Stimulated activated CD4-positive, alpha-beta T cell treated with anti-CD3 and anti-CD28 coated beads, Interleukin-1b, Interleukin-23, amount 100 ng/mL, for 24 hours (primary cell): ENCODE results near the gene CHPF.

Source experiments
- DNase-seq, 4 experiments: peaks; one replicate each; pipeline ENCODE4 v3.0.0-alpha.2; 2020; ENCODE audit warnings: low read depth in 4 of 4, low spot score in 1 of 4

CHPF gene

GRCh38 chr2:219514836-219515235, 28.8 kb downstream of the CHPF start:
- DNase-seq = no peak

- no peak for DNase-seq
These were observed 29.3 kb downstream of the CHPF start, which contains the start of gene ASIC4 for GRCh38 chr2:219514196-219514761. Gene ASIC4, plus strand, starts transcription at chr2:219514482. Its CDS starts 243 bp downstream, at chr2:219514725.

GRCh38 chr2:219513787-219514186, 29.8 kb downstream of the CHPF start:
- DNase-seq = no peak

GRCh38 chr2:219512524-219513216, 30.9 kb downstream of the CHPF start:
- no peak for DNase-seq

- DNase-seq = no peak
These were observed 31.9 kb downstream of the CHPF start for GRCh38 chr2:219511547-219512325.

- no peak for DNase-seq
These were observed 33.0 kb downstream of the CHPF start for GRCh38 chr2:219510512-219511135.

GRCh38 chr2:219509780-219510511, 33.7 kb downstream of the CHPF start:
- DNase-seq = peak in 2 of 4 experiments; percentile 36 to 39

GRCh38 chr2:219508971-219509779, 34.4 kb downstream of the CHPF start:
- DNase-seq = no peak

GRCh38 chr2:219508444-219508734, 35.2 kb downstream of the CHPF start:
- DNase-seq = no peak

GRCh38 chr2:219507581-219508443, 35.8 kb downstream of the CHPF start:
- no peak for DNase-seq

- no peak for DNase-seq
These were observed 36.6 kb downstream of the CHPF start for GRCh38 chr2:219506802-219507526.

- DNase-seq = no peak
These were observed 37.3 kb downstream of the CHPF start for GRCh38 chr2:219506153-219506801.

GRCh38 chr2:219505585-219505984, 38.0 kb downstream of the CHPF start:
- DNase-seq = no peak

GRCh38 chr2:219502618-219503017, 41.0 kb downstream of the CHPF start:
- DNase-seq = no peak

GRCh38 chr2:219501849-219502248, 41.8 kb downstream of the CHPF start:
- no peak for DNase-seq

- DNase-seq = no peak
These were observed 43.5 kb downstream of the CHPF start for GRCh38 chr2:219500135-219500534.

- DNase-seq = no peak
These were observed 44.1 kb downstream of the CHPF start for GRCh38 chr2:219499555-219499954.

- no peak for DNase-seq
These were observed 44.6 kb downstream of the CHPF start for GRCh38 chr2:219499058-219499307.
